ENCODE data around the gene GALNT7.
A peak's percentile ranks its signal among the peaks of the same experiment; 100 is the strongest.

GALNT7 gene

GRCh38 chr4:173187732-173188131 is 19.1 kb downstream of the GALNT7 start:
- no peak for TF ChIP-seq CTCF (conservative IDR thresholded peaks at IDR 0.05; ENCODE audit: low read depth, low read length)
- H3K4me3 ChIP-seq (IDR thresholded peaks at IDR 0.05; ENCODE audit: insufficient read depth, low read depth, low read length), result no peak overlapping the region
- no peaks in the 10 kb centered on the region for H3K27me3 ChIP-seq (ENCODE audit: insufficient read depth, low read depth)
- H3K4me1 ChIP-seq (ENCODE audit: low read depth, poor library complexity, severe bottlenecking), result peaks cover 70% of the 10 kb centered on the region
- H3K79me2 ChIP-seq (ENCODE audit: insufficient read depth, low read depth), result peaks cover 83% of the 10 kb centered on the region; the same call in 1 of the 2 replicates
- no peak overlapping the region for H2AFZ ChIP-seq (ENCODE audit: low read depth)
- H3K4me2 ChIP-seq, result no peak overlapping the region
- H4K20me1 ChIP-seq (ENCODE audit: insufficient read depth), result 0 out of 2 replicates have a peak, but pooled peaks cover 8% of the 10 kb centered on the region
- no peaks in the 10 kb centered on the region for H3K36me3 ChIP-seq (ENCODE audit: insufficient read depth)
- no peak overlapping the region for H3K9ac ChIP-seq
- no peak overlapping the region for H3K27ac ChIP-seq

GRCh38 chr4:173188648-173189047 is 20.0 kb downstream of the GALNT7 start:
- no peak overlapping the region for H2AFZ ChIP-seq (ENCODE audit: low read depth)
- peaks cover 85% of the 10 kb centered on the region for H3K79me2 ChIP-seq (ENCODE audit: insufficient read depth, low read depth)
- 0 out of 2 replicates have a peak, but pooled peaks cover 8% of the 10 kb centered on the region for H4K20me1 ChIP-seq (ENCODE audit: insufficient read depth)
- H3K4me2 ChIP-seq, result no peak overlapping the region
- no peak overlapping the region for H3K9ac ChIP-seq
- H3K4me3 ChIP-seq (IDR thresholded peaks at IDR 0.05; ENCODE audit: insufficient read depth, low read depth, low read length), result no peak overlapping the region
- H3K27ac ChIP-seq, result no peak overlapping the region
- TF ChIP-seq CTCF (conservative IDR thresholded peaks at IDR 0.05; ENCODE audit: low read depth, low read length), result no peak
- H3K36me3 ChIP-seq (ENCODE audit: insufficient read depth), result no peaks in the 10 kb centered on the region
- no peaks in the 10 kb centered on the region for H3K27me3 ChIP-seq (ENCODE audit: insufficient read depth, low read depth)
- H3K4me1 ChIP-seq (ENCODE audit: low read depth, poor library complexity, severe bottlenecking), result peaks cover 74% of the 10 kb centered on the region

GRCh38 chr4:173189117-173189693 is 20.6 kb downstream of the GALNT7 start:
- H3K27me3 ChIP-seq (ENCODE audit: insufficient read depth, low read depth), result no peaks in the 10 kb centered on the region
- no peak for TF ChIP-seq CTCF (conservative IDR thresholded peaks at IDR 0.05; ENCODE audit: low read depth, low read length)
- no peaks in the 10 kb centered on the region for H3K36me3 ChIP-seq (ENCODE audit: insufficient read depth)
- no peak overlapping the region for H2AFZ ChIP-seq (ENCODE audit: low read depth)
- H4K20me1 ChIP-seq (ENCODE audit: insufficient read depth), result 0 out of 2 replicates have a peak, but pooled peaks cover 8% of the 10 kb centered on the region
- H3K79me2 ChIP-seq (ENCODE audit: insufficient read depth, low read depth), result peaks cover 90% of the 10 kb centered on the region
- H3K4me3 ChIP-seq (IDR thresholded peaks at IDR 0.05; ENCODE audit: insufficient read depth, low read depth, low read length), result no peak overlapping the region
- H3K27ac ChIP-seq, result no peak overlapping the region
- no peak overlapping the region for H3K4me2 ChIP-seq
- no peak overlapping the region for H3K9ac ChIP-seq
- H3K4me1 ChIP-seq (ENCODE audit: low read depth, poor library complexity, severe bottlenecking), result peaks cover 79% of the 10 kb centered on the region

GRCh38 chr4:173191623-173192041 is 23.0 kb downstream of the GALNT7 start:
- H3K9ac ChIP-seq, result no peak overlapping the region
- H4K20me1 ChIP-seq (ENCODE audit: insufficient read depth), result 0 out of 2 replicates have a peak, but pooled peaks cover 8% of the 10 kb centered on the region
- no peak overlapping the region for H3K4me3 ChIP-seq (IDR thresholded peaks at IDR 0.05; ENCODE audit: insufficient read depth, low read depth, low read length)
- no peaks in the 10 kb centered on the region for H3K36me3 ChIP-seq (ENCODE audit: insufficient read depth)
- peak overlapping the region; percentile 26; the same call in 1 of the 2 replicates for H3K27ac ChIP-seq
- peak overlapping the region; percentile 33; the same call in 1 of the 2 replicates for H3K4me2 ChIP-seq
- no peak for TF ChIP-seq CTCF (conservative IDR thresholded peaks at IDR 0.05; ENCODE audit: low read depth, low read length)
- H2AFZ ChIP-seq (ENCODE audit: low read depth), result no peak overlapping the region
- H3K79me2 ChIP-seq (ENCODE audit: insufficient read depth, low read depth), result peaks cover 82% of the 10 kb centered on the region
- H3K27me3 ChIP-seq (ENCODE audit: insufficient read depth, low read depth), result no peaks in the 10 kb centered on the region
- H3K4me1 ChIP-seq (ENCODE audit: low read depth, poor library complexity, severe bottlenecking), result peaks cover 67% of the 10 kb centered on the region

Data from KMS-11 (cell line).